Stimulated activated CD4-positive, alpha-beta T cell treated with anti-CD3 and anti-CD28 coated beads, Interleukin-1b, Interleukin-23, amount 100 ng/mL, for 24 hours (primary cell): ENCODE measurements around the gene SPA17.

Experiments
- DNase-seq, 4 experiments: peaks; one replicate each; pipeline ENCODE4 v3.0.0-alpha.2; 2020; ENCODE audit warnings: low read depth in 4 of 4, low spot score in 1 of 4

Gene SPA17

GRCh38 chr11:124673333-124674167, at the start of gene SPA17, which contains the start of gene SIAE:
SPA17 (plus strand) TSS chr11:124673904; CDS start chr11:124675265, 1,361 bp downstream.
SIAE (minus strand) TSS chr11:124673739; CDS start chr11:124673708, 31 bp downstream.
- peak; percentile 51 to 88 (median 72) for DNase-seq

- no peak for DNase-seq
Observed at GRCh38 chr11:124625504-124626168, 48.1 kb upstream of the SPA17 start.

GRCh38 chr11:124627546-124627945, 46.2 kb upstream of the SPA17 start:
- no peak for DNase-seq

GRCh38 chr11:124629961-124630360, 43.7 kb upstream of the SPA17 start:
- no peak for DNase-seq

GRCh38 chr11:124633355-124633754, 40.3 kb upstream of the SPA17 start:
- no peak for DNase-seq

GRCh38 chr11:124635932-124636331, 37.8 kb upstream of the SPA17 start:
- DNase-seq: no peak

- DNase-seq: no peak
Observed at GRCh38 chr11:124638500-124638899, 35.2 kb upstream of the SPA17 start.

GRCh38 chr11:124639186-124639585, 34.5 kb upstream of the SPA17 start:
- no peak for DNase-seq

GRCh38 chr11:124640666-124641065, 33.0 kb upstream of the SPA17 start:
- DNase-seq: no peak

GRCh38 chr11:124642628-124643027, 31.1 kb upstream of the SPA17 start:
- DNase-seq: no peak

- DNase-seq: no peak
Observed at GRCh38 chr11:124643042-124643604, 30.6 kb upstream of the SPA17 start.

GRCh38 chr11:124643605-124644425, 29.9 kb upstream of the SPA17 start:
- DNase-seq: no peak

- DNase-seq: peak in 2 of 4 experiments; percentile 4 to 7
Observed at GRCh38 chr11:124644426-124645280, 29.1 kb upstream of the SPA17 start.

- DNase-seq: no peak
Observed at GRCh38 chr11:124646148-124646547, 27.6 kb upstream of the SPA17 start.

- no peak for DNase-seq
Observed at GRCh38 chr11:124648610-124649009, 25.1 kb upstream of the SPA17 start.

- DNase-seq: no peak
Observed at GRCh38 chr11:124656774-124657630, 16.7 kb upstream of the SPA17 start.

GRCh38 chr11:124657904-124658303, 15.8 kb upstream of the SPA17 start:
- DNase-seq: no peak

- DNase-seq: no peak
Observed at GRCh38 chr11:124658501-124658900, 15.2 kb upstream of the SPA17 start.

- no peak for DNase-seq
Observed at GRCh38 chr11:124658986-124659385, 14.7 kb upstream of the SPA17 start.
